CD14-positive monocyte (primary cell): ENCODE results near the gene CAPN1. TPM values are rescaled to one million over a fixed set of nuclear protein-coding genes. Genes with fewer than 3 reads are reported as not detected.

ENCODE experiments used
- DNase-seq, 3 donors: peaks; one replicate each; pipeline ENCODE4 v3.0.0-alpha.2; 2011 to 2022
- H2AFZ ChIP-seq: 2 replicates; pipeline ENCODE4 v1.6.0; 2012; ENCODE audit warnings: mild to moderate bottlenecking, low read depth, low read length, inconsistent platforms; ENCODE audit not compliant: insufficient read depth, poor library complexity, severe bottlenecking
- H3K27ac ChIP-seq, 2 donors: 1 replicate in 1 of 2; 2 replicates in 1 of 2; pipeline ENCODE4 v1.5.1; 2012 to 2013; ENCODE audit warnings: low read length in 2 of 2, control low read depth in 1 of 2, inconsistent platforms in 1 of 2, low read depth in 1 of 2, mild to moderate bottlenecking in 1 of 2
- H3K27me3 ChIP-seq, 2 donors: one replicate each; pipeline versions ENCODE4 v1.6.0 to v1.6.1; 2011 to 2013; ENCODE audit warnings: low read length in 2 of 2; ENCODE audit not compliant: control insufficient read depth in 2 of 2, insufficient read depth in 2 of 2
- H3K36me3 ChIP-seq, 2 donors: replicated peaks in 1 of 2; 1 replicate in 1 of 2; 2 replicates in 1 of 2; pipeline versions ENCODE4 v1.5.1 to v1.6.1; 2012 to 2013; ENCODE audit warnings: low read length in 2 of 2, control low read depth in 1 of 2, inconsistent platforms in 1 of 2, mild to moderate bottlenecking in 1 of 2; ENCODE audit not compliant: insufficient read depth in 2 of 2, control insufficient read depth in 1 of 2
- H3K4me1 ChIP-seq, 2 donors: 1 replicate in 1 of 2; 2 replicates in 1 of 2; pipeline versions ENCODE4 v1.5.1 to v1.6.1; 2012 to 2013; ENCODE audit warnings: low read length in 2 of 2, control low read depth in 1 of 2, inconsistent platforms in 1 of 2, mild to moderate bottlenecking in 1 of 2, moderate library complexity in 1 of 2; ENCODE audit not compliant: insufficient read depth in 2 of 2, control insufficient read depth in 1 of 2
- H3K4me2 ChIP-seq: replicated peaks from 2 replicates; pipeline ENCODE3; 2012; ENCODE audit warnings: low read length, moderate library complexity, mild to moderate bottlenecking; ENCODE audit not compliant: poor library complexity, severe bottlenecking; ENCODE audit errors: extremely low read depth
- H3K4me3 ChIP-seq, 3 experiments: fragments of 200-600 bp in 1 of 3; sonication (generic) in 1 of 3; replicated peaks in 1 of 3; 1 replicate in 2 of 3; 2 replicates in 1 of 3; pipeline ENCODE4 v1.5.1; 2011 to 2013; ENCODE audit warnings: low read length in 3 of 3, mild to moderate bottlenecking in 3 of 3, control low read depth in 2 of 3, low read depth in 2 of 3, inconsistent platforms in 1 of 3, moderate library complexity in 1 of 3
- H3K79me2 ChIP-seq: 2 replicates; pipeline ENCODE4 v1.6.0; 2012; ENCODE audit warnings: mild to moderate bottlenecking, control low read depth, inconsistent platforms, low read length, moderate library complexity; ENCODE audit not compliant: insufficient read depth
- H3K9ac ChIP-seq: 2 replicates; pipeline ENCODE4 v1.6.0; 2017; ENCODE audit warnings: low read length, mild to moderate bottlenecking; ENCODE audit not compliant: insufficient read depth, poor library complexity, severe bottlenecking
- H3K9me3 ChIP-seq, 2 donors: replicated peaks in 1 of 2; 1 replicate in 1 of 2; 2 replicates in 1 of 2; pipeline versions ENCODE4 v1.5.1 to v1.6.1; 2012 to 2013; ENCODE audit warnings: low read length in 2 of 2, control low read depth in 1 of 2; ENCODE audit not compliant: control insufficient read depth in 1 of 2, insufficient read depth in 1 of 2
- H4K20me1 ChIP-seq: 2 replicates; pipeline ENCODE4 v1.6.0; 2012; ENCODE audit warnings: mild to moderate bottlenecking, low read length, control low read depth, moderate library complexity; ENCODE audit not compliant: insufficient read depth
- H3K27ac Mint-ChIP-seq, 7 donors: one replicate each; pipeline ENCODE4 v1.8.0; 2020; ENCODE audit warnings: mild to moderate bottlenecking in 7 of 7, mixed read lengths in 7 of 7, moderate library complexity in 6 of 7, inconsistent platforms in 2 of 7
- H3K27me3 Mint-ChIP-seq, 3 donors: one replicate each; pipeline ENCODE4 v1.8.0; 2021 to 2022; ENCODE audit warnings: low read depth in 3 of 3, mild to moderate bottlenecking in 3 of 3, mixed read lengths in 3 of 3, moderate library complexity in 3 of 3, inconsistent platforms in 1 of 3
- H3K36me3 Mint-ChIP-seq, 2 donors: one replicate each; pipeline ENCODE4 v1.8.0; 2020; ENCODE audit warnings: mixed read lengths in 2 of 2, inconsistent platforms in 1 of 2, mild to moderate bottlenecking in 1 of 2
- H3K4me1 Mint-ChIP-seq: one replicate; pipeline ENCODE4 v1.8.0; 2020; ENCODE audit warnings: mild to moderate bottlenecking, mixed read lengths
- H3K4me3 Mint-ChIP-seq, 2 donors: one replicate each; pipeline ENCODE4 v1.8.0; 2020; ENCODE audit warnings: mild to moderate bottlenecking in 2 of 2, mixed read lengths in 2 of 2, moderate library complexity in 1 of 2
- H3K9me3 Mint-ChIP-seq, 7 donors: one replicate each; pipeline ENCODE4 v1.8.0; 2020 to 2022; ENCODE audit warnings: mixed read lengths in 7 of 7, mild to moderate bottlenecking in 6 of 7, moderate library complexity in 6 of 7, inconsistent platforms in 2 of 7
- CTCF ChIP-seq: fragments of 200-600 bp; IDR thresholded peaks from one replicate; pipeline ENCODE4 v1.8.0; 2022; ENCODE audit warnings: antibody characterized with exemption, mild to moderate bottlenecking
- WGBS: methylation state at CpG from one replicate; pipeline ENCODE4 v1.1.5; 2013; ENCODE audit warnings: missing lambda C conversion rate; ENCODE audit not compliant: insufficient coverage; 5-methylcytosine and 5-hydroxymethylcytosine counted together
- intact Hi-C, 2 donors: fragments of 100-400 bp; cut with micrococcal nuclease; formaldehyde crosslinking; loops; one replicate each; pipeline versions ENCODE4 v1.15.0 to v1.15.1; 2023
- polyA plus RNA-seq, 3 donors: library from polyadenylated mRNA; depleted of rRNA in 1 of 3; unstranded in 2 of 3; stranded (reverse) in 1 of 3; fragments of 300-500 nt in 2 of 3; fragments of >200 nt in 1 of 3; fragmentation: Illumina TruSeq in 2 of 3; gene quantifications; 1 replicate in 2 of 3; 2 replicates in 1 of 3; pipeline ENCODE4 v1.2.3, GENCODE V29; 2012 to 2021

The CAPN1 gene
- polyA plus RNA-seq, 3 donors: 128 to 140 (median 129) TPM

GRCh38 chr11:65163684-65164083, 18.0 kb upstream of the CAPN1 start:
- H3K27me3 Mint-ChIP-seq: peaks cover 1 to 3% (median 2%) of the 10 kb centered on the region in 3 donors
- Histone ChIP-seq H3K36me3 (no peaks in the 10 kb centered on the region), H3K4me3 (no peak overlapping the region), H4K20me1 (no peaks in the 10 kb centered on the region), H3K27me3 (no peaks in the 10 kb centered on the region), H3K9me3 (no peaks in the 10 kb centered on the region), H3K4me2 (no peak overlapping the region), H3K4me1 (no peaks in the 10 kb centered on the region), H3K9ac (no peak overlapping the region), H3K79me2 (no peaks in the 10 kb centered on the region), H3K27ac (no peak overlapping the region), H2AFZ (no peak overlapping the region)
- H3K9me3 Mint-ChIP-seq: no peaks in the 10 kb centered on the region
- no CpG with 5 or more reads among the region's 2 CpGs for WGBS
- H3K36me3 Mint-ChIP-seq: no peaks in the 10 kb centered on the region
- intact Hi-C loops: no loop called here
- TF ChIP-seq CTCF: no peak
- H3K4me1 Mint-ChIP-seq: peaks cover 3% of the 10 kb centered on the region
- H3K4me3 Mint-ChIP-seq: no peak overlapping the region
- DNase-seq: no peak
- H3K27ac Mint-ChIP-seq: no peak overlapping the region

GRCh38 chr11:65165410-65166317, 16.1 kb upstream of the CAPN1 start:
- DNase-seq: no peak
- no peak overlapping the region for H3K27ac Mint-ChIP-seq
- Histone ChIP-seq H3K9me3 (no peaks in the 10 kb centered on the region), H3K9ac (no peak overlapping the region), H3K27me3 (no peaks in the 10 kb centered on the region), H3K4me2 (no peak overlapping the region), H3K27ac (no peak overlapping the region), H2AFZ (no peak overlapping the region), H3K36me3 (no peaks in the 10 kb centered on the region), H3K4me1 (peaks cover 5 to 6% of the 10 kb centered on the region in 2 donors), H3K79me2 (no peaks in the 10 kb centered on the region), H3K4me3 (no peak overlapping the region), H4K20me1 (no peaks in the 10 kb centered on the region)
- 84% methylated on average over 17 of the region's 31 CpGs for WGBS
- no peaks in the 10 kb centered on the region for H3K36me3 Mint-ChIP-seq
- intact Hi-C loops: no loop called here
- peaks cover 1 to 5% (median 2%) of the 10 kb centered on the region in 3 donors for H3K27me3 Mint-ChIP-seq
- H3K4me1 Mint-ChIP-seq: peaks cover 11% of the 10 kb centered on the region
- H3K4me3 Mint-ChIP-seq: no peak overlapping the region
- H3K9me3 Mint-ChIP-seq: no peaks in the 10 kb centered on the region
- TF ChIP-seq CTCF: no peak
